Panc1 (cell line): Measurements from ENCODE around the gene ZNF558. TPM values are rescaled to one million over a fixed set of nuclear protein-coding genes. Genes with fewer than 3 reads are reported as not detected.

Experiments used
- ATAC-seq: fragments of 200-7000 bp; cut with Tn5 transposase; 2 replicates; pipeline ENCODE4 v1.9.1; 2020; ENCODE audit warnings: mild to moderate bottlenecking, moderate library complexity
- BruUV-seq: library from RNA; stranded (reverse); fragments of 400-500 nt; replicated peaks from 2 replicates; lab custom pipeline; 2021; lab: Mats Ljungman, UMichigan
- CTCF ChIA-PET: fragments of 300-600 bp; sonication (Branson Sonifier 250); formaldehyde crosslinking; loops from one replicate; lab custom pipeline; 2022; ENCODE audit warnings: antibody characterized with exemption; lab: Charles Lee
- POLR2A ChIA-PET: fragments of 300-600 bp; sonication (Branson Sonifier 250); formaldehyde crosslinking; loops from one replicate; lab custom pipeline; 2022; ENCODE audit warnings: antibody characterized with exemption; lab: Charles Lee
- DNase-seq: peaks from one replicate; pipeline ENCODE4 v3.0.0-alpha.2; 2010; ENCODE audit warnings: low read depth, low spot score
- H3K27ac ChIP-seq: 2 replicates; pipeline ENCODE4 v1.5.1; 2011; ENCODE audit warnings: mild to moderate bottlenecking, low read length, inconsistent platforms
- H3K27me3 ChIP-seq: fragments of 200-500 bp; sonication (Bioruptor generic); 2 replicates; pipeline ENCODE4 v1.6.0; 2014; ENCODE audit warnings: low read length, inconsistent platforms; ENCODE audit not compliant: control insufficient read depth, insufficient read depth
- H3K36me3 ChIP-seq: fragments of 200-500 bp; sonication (Bioruptor generic); 2 replicates; pipeline ENCODE4 v1.5.1; 2014; ENCODE audit warnings: inconsistent platforms, mild to moderate bottlenecking, low read length, moderate library complexity; ENCODE audit not compliant: control insufficient read depth, insufficient read depth
- H3K4me1 ChIP-seq: 2 replicates; pipeline ENCODE4 v1.5.1; 2011; ENCODE audit warnings: inconsistent platforms, mild to moderate bottlenecking, low read length, moderate library complexity; ENCODE audit not compliant: control insufficient read depth, insufficient read depth
- H3K4me3 ChIP-seq, 2 experiments: 2 replicates each; pipeline ENCODE4 v1.5.1; 2011 to 2012; ENCODE audit warnings: low read depth in 2 of 2, low read length in 2 of 2, mild to moderate bottlenecking in 2 of 2, inconsistent platforms in 1 of 2, moderate library complexity in 1 of 2
- H3K9me3 ChIP-seq: fragments of 200-500 bp; sonication (Bioruptor generic); 2 replicates; pipeline ENCODE4 v1.5.1; 2014; ENCODE audit warnings: low read depth, mild to moderate bottlenecking, inconsistent platforms, low read length, moderate library complexity; ENCODE audit not compliant: control insufficient read depth, insufficient read depth
- CTCF ChIP-seq: fragments of 450-650 bp; IDR thresholded peaks from 2 replicates; pipeline ENCODE4 v1.5.1; 2017; ENCODE audit warnings: mild to moderate bottlenecking
- POLR2AphosphoS5 ChIP-seq: IDR thresholded peaks from 2 replicates; pipeline ENCODE4 v1.6.1; 2012; ENCODE audit warnings: mild to moderate bottlenecking, low read depth, low read length, moderate library complexity
- REST ChIP-seq, 2 experiments: IDR thresholded peaks; 2 replicates each; pipeline ENCODE4 v1.6.1; 2011 to 2012; ENCODE audit warnings: low read depth in 2 of 2, control low read depth in 1 of 2, low read length in 1 of 2, mild to moderate bottlenecking in 1 of 2, moderate library complexity in 1 of 2; ENCODE audit not compliant: insufficient read depth in 1 of 2
- SIN3A ChIP-seq: IDR thresholded peaks from 2 replicates; pipeline ENCODE4 v1.6.1; 2012; ENCODE audit warnings: low read depth, mild to moderate bottlenecking, low read length, moderate library complexity, borderline replicate concordance; ENCODE audit not compliant: insufficient read depth
- TCF7L2 ChIP-seq: IDR thresholded peaks from 2 replicates; pipeline ENCODE4 v1.6.1; 2011; ENCODE audit warnings: mild to moderate bottlenecking, low read depth, low read length, inconsistent platforms
- in situ Hi-C: cut with HindIII; loops from 2 replicates; pipeline ENCODE4 v1.10.0; 2016; ENCODE audit warnings: low sequenced_read_pairs, low pct_unique_long_range_greater_than_20kb
- intact Hi-C: fragments of 100-400 bp; cut with micrococcal nuclease; formaldehyde crosslinking; loops from one replicate; pipeline ENCODE4 v1.10.0; 2022; ENCODE audit not compliant: unreplicated experiment
- total RNA-seq: library from RNA; stranded (reverse); gene quantifications from one replicate; pipeline ENCODE4 v1.2.1, GENCODE V29; 2021; ENCODE audit not compliant: unreplicated experiment

ZNF558 gene
- total RNA-seq, 1 experiment from 2014 or later, result 43.3 TPM

GRCh38 chr19:8846819-8847218 lies 14.7 kb upstream of the ZNF558 start:
- Histone ChIP-seq H3K36me3 (no peaks in the 10 kb centered on the region), H3K9me3 (no peaks in the 10 kb centered on the region), H3K27me3 (no peaks in the 10 kb centered on the region), H3K27ac (no peak overlapping the region), H3K4me3 (no peak overlapping the region), H3K4me1 (no peaks in the 10 kb centered on the region)
- ATAC-seq, result no peak
- ChIA-PET CTCF (no interaction called here), POLR2A (no interaction called here)
- TF ChIP-seq POLR2AphosphoS5, result no peak
- intact Hi-C loops (no loop called here), in situ Hi-C loops (no loop called here)
- BruUV-seq, result no TSS peak
- DNase-seq, result no peak

- BruUV-seq, result no TSS peak
- intact Hi-C loops (no loop called here), in situ Hi-C loops (no loop called here)
- Histone ChIP-seq H3K27me3 (no peaks in the 10 kb centered on the region), H3K9me3 (no peaks in the 10 kb centered on the region), H3K36me3 (no peaks in the 10 kb centered on the region), H3K27ac (no peak overlapping the region), H3K4me1 (no peaks in the 10 kb centered on the region), H3K4me3 (no peak overlapping the region)
- no peak for DNase-seq
- CTCF ChIA-PET, result no interaction called here
- TF ChIP-seq SIN3A (no peak), POLR2AphosphoS5 (no peak), TCF7L2 (no peak), CTCF (no peak)
- no peak for ATAC-seq
- POLR2A ChIA-PET, result no interaction called here
These were observed 8.6 kb upstream of the ZNF558 start for GRCh38 chr19:8840708-8841107.

- in situ Hi-C loops, result no loop called here
- H3K4me1 ChIP-seq, result no peaks in the 10 kb centered on the region; the same call in 1 of the 2 replicates
- H3K4me3 ChIP-seq, result no peak overlapping the region
- POLR2A ChIA-PET, result no interaction called here
- CTCF ChIA-PET, result no interaction called here
- H3K27me3 ChIP-seq, result no peaks in the 10 kb centered on the region
- H3K36me3 ChIP-seq, result no peaks in the 10 kb centered on the region; the same call in 1 of the 2 replicates
- BruUV-seq, result no TSS peak
- intact Hi-C loops, result no loop called here
- TF ChIP-seq POLR2AphosphoS5, result no peak
- no peak for TF ChIP-seq REST (IDR thresholded peaks at IDR 0.05; ENCODE audit: insufficient read depth in 1 of 2, low read depth in 2 of 2, low read length in 1 of 2)
- no peak for TF ChIP-seq SIN3A
- no peak for TF ChIP-seq TCF7L2
- TF ChIP-seq CTCF, result no peak
- no peak for DNase-seq
- no peak for ATAC-seq
- H3K27ac ChIP-seq, result no peak overlapping the region
- no peaks in the 10 kb centered on the region for H3K9me3 ChIP-seq
These were observed 3.8 kb upstream of the ZNF558 start for GRCh38 chr19:8835877-8836276.
